HG02588 (cell line): ENCODE data around the gene PUSL1.

Experiments used
- ATAC-seq: cut with Tn5 transposase; IDR thresholded peaks from one replicate; pipeline ENCODE4 v1.9.1; 2021; ENCODE audit warnings: mild to moderate bottlenecking, moderate library complexity; ENCODE audit not compliant: unreplicated experiment

PUSL1 gene

GRCh38 chr1:1278620-1279019 lies 29.8 kb upstream of the PUSL1 start:
- ATAC-seq = no peak

GRCh38 chr1:1279028-1279427 lies 29.4 kb upstream of the PUSL1 start:
- no peak for ATAC-seq

GRCh38 chr1:1280782-1281481 lies 27.5 kb upstream of the PUSL1 start:
- ATAC-seq = no peak

GRCh38 chr1:1281533-1282321 lies 26.7 kb upstream of the PUSL1 start:
- no peak for ATAC-seq

GRCh38 chr1:1282998-1283397 lies 25.4 kb upstream of the PUSL1 start:
- no peak for ATAC-seq

GRCh38 chr1:1283821-1284220 lies 24.6 kb upstream of the PUSL1 start:
- ATAC-seq = no peak

GRCh38 chr1:1284221-1285101 lies 23.9 kb upstream of the PUSL1 start:
- ATAC-seq = no peak

- ATAC-seq = no peak
These were observed 23.3 kb upstream of the PUSL1 start for GRCh38 chr1:1285102-1285571.

GRCh38 chr1:1285611-1286311 lies 22.6 kb upstream of the PUSL1 start:
- ATAC-seq = no peak

GRCh38 chr1:1286313-1287261 lies 21.8 kb upstream of the PUSL1 start:
- ATAC-seq = no peak

- ATAC-seq = no peak
These were observed 20.9 kb upstream of the PUSL1 start for GRCh38 chr1:1287288-1288110.

GRCh38 chr1:1290238-1290731 lies 18.1 kb upstream of the PUSL1 start:
- no peak for ATAC-seq

GRCh38 chr1:1291023-1291528 lies 17.3 kb upstream of the PUSL1 start:
- ATAC-seq = no peak

- no peak for ATAC-seq
These were observed 16.6 kb upstream of the PUSL1 start for GRCh38 chr1:1291548-1292441.

- ATAC-seq = no peak
These were observed 16.0 kb upstream of the PUSL1 start for GRCh38 chr1:1292442-1292779.

GRCh38 chr1:1292851-1293250 lies 15.5 kb upstream of the PUSL1 start:
- no peak for ATAC-seq
